Suprapubic skin (tissue), 4 donors: ENCODE results near the gene OXCT1. TPM values are rescaled to one million over a fixed set of nuclear protein-coding genes. Genes with fewer than 3 reads are reported as not detected.
"Not testable (repeated sequence)": the region's sequence is repeated elsewhere in the genome, so short reads cannot be mapped to it uniquely, and the experiment has no call there.

ENCODE experiments used
- DNase-seq, 2 donors: peaks; one replicate each; pipeline ENCODE4 v3.0.0-alpha.2; 2019; ENCODE audit warnings: low spot score in 2 of 2
- H3K27ac ChIP-seq: fragments of 200-600 bp; sonication (generic); one replicate; pipeline ENCODE4 v1.5.1; 2019
- H3K27me3 ChIP-seq: fragments of 200-600 bp; sonication (generic); one replicate; pipeline ENCODE4 v1.5.1; 2019
- H3K36me3 ChIP-seq: fragments of 200-600 bp; sonication (generic); one replicate; pipeline ENCODE4 v1.5.1; 2019
- H3K4me1 ChIP-seq: fragments of 200-600 bp; sonication (generic); one replicate; pipeline ENCODE4 v1.5.1; 2019
- H3K4me3 ChIP-seq: fragments of 200-600 bp; sonication (generic); one replicate; pipeline ENCODE4 v1.5.1; 2019; ENCODE audit warnings: mild to moderate bottlenecking
- H3K9me3 ChIP-seq: fragments of 200-600 bp; sonication (generic); one replicate; pipeline ENCODE4 v1.5.1; 2019
- EP300 ChIP-seq: sonication (generic); formaldehyde crosslinking; IDR thresholded peaks from one replicate; pipeline ENCODE4 v1.6.1; 2017; ENCODE audit warnings: antibody characterized with exemption
- POLR2A ChIP-seq, 2 donors: fragments of 450-650 bp; IDR thresholded peaks; one replicate each; pipeline ENCODE4 v1.6.1; 2017; ENCODE audit warnings: antibody characterized with exemption in 2 of 2, mild to moderate bottlenecking in 2 of 2, moderate library complexity in 2 of 2
- POLR2AphosphoS5 ChIP-seq, 3 donors: sonication (generic); formaldehyde crosslinking; IDR thresholded peaks; one replicate each; pipeline ENCODE4 v1.6.1; 2017; ENCODE audit warnings: antibody characterized with exemption in 3 of 3
- WGBS: methylation state at CpG from one replicate; pipeline ENCODE4 v1.1.5; 2018; 5-methylcytosine and 5-hydroxymethylcytosine counted together
- total RNA-seq, 4 donors: library from RNA; depleted of rRNA; stranded (reverse); fragments of >200 nt; gene quantifications; one replicate each; pipeline ENCODE4 v1.1.0, GENCODE V29; 2016
- TF ChIP-seq, protein P1 (sequence below), 2 donors: fragments of 200-600 bp in 1 of 2; fragments of 450-650 bp in 1 of 2; sonication (generic) in 1 of 2; IDR thresholded peaks; one replicate each; pipeline ENCODE4 v1.5.1; 2016 to 2019; ENCODE audit warnings: antibody characterized with exemption in 2 of 2, mild to moderate bottlenecking in 1 of 2, moderate library complexity in 1 of 2

The OXCT1 gene
- total RNA-seq, 4 donors from 2014 or later, result 17.4 to 71.9 (median 24.7) TPM

DNA sequence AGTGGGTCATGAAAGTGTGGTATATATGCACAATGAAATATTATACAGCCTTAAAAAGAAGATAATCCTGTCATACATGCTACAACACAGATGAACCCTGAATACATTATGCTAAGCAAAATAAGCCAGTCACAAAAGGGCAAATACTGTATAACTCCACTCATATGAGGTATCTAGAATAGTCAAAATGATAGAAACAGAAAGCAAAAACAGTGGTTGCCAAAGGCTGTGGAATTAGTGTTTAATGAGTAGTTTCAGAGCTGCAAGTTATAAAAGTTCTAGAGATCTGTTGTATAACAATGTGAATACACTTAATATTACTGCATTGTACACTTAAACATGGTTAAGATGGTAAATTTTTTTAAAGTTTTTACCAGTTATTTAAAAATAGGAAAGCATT is 135.0 kb downstream of the OXCT1 start:
- no peaks in the 10 kb centered on the region for H3K27me3 ChIP-seq
- H3K36me3 ChIP-seq, result peaks cover 45% of the 10 kb centered on the region
- no peaks in the 10 kb centered on the region for H3K9me3 ChIP-seq
- TF ChIP-seq, protein P1, sequence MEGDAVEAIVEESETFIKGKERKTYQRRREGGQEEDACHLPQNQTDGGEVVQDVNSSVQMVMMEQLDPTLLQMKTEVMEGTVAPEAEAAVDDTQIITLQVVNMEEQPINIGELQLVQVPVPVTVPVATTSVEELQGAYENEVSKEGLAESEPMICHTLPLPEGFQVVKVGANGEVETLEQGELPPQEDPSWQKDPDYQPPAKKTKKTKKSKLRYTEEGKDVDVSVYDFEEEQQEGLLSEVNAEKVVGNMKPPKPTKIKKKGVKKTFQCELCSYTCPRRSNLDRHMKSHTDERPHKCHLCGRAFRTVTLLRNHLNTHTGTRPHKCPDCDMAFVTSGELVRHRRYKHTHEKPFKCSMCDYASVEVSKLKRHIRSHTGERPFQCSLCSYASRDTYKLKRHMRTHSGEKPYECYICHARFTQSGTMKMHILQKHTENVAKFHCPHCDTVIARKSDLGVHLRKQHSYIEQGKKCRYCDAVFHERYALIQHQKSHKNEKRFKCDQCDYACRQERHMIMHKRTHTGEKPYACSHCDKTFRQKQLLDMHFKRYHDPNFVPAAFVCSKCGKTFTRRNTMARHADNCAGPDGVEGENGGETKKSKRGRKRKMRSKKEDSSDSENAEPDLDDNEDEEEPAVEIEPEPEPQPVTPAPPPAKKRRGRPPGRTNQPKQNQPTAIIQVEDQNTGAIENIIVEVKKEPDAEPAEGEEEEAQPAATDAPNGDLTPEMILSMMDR (IDR thresholded peaks at IDR 0.05), result no peak
- TF ChIP-seq POLR2AphosphoS5 (IDR thresholded peaks at IDR 0.05), result no peak
- no peak for TF ChIP-seq EP300
- TF ChIP-seq POLR2A (IDR thresholded peaks at IDR 0.05), result no peak
- DNase-seq, result no peak
- no peak overlapping the region for H3K27ac ChIP-seq
- no peaks in the 10 kb centered on the region for H3K4me1 ChIP-seq
- H3K4me3 ChIP-seq, result no peak overlapping the region

- H3K4me1 ChIP-seq, H3K36me3 ChIP-seq, H3K4me3 ChIP-seq, H3K27me3 ChIP-seq, H3K9me3 ChIP-seq, DNase-seq, H3K27ac ChIP-seq: not testable (repeated sequence)
- WGBS, result 95% methylated on average over 5 of the region's 5 CpGs
Measured at GRCh38 chr5:41729381-41729780, 140.8 kb downstream of the OXCT1 start.

DNA sequence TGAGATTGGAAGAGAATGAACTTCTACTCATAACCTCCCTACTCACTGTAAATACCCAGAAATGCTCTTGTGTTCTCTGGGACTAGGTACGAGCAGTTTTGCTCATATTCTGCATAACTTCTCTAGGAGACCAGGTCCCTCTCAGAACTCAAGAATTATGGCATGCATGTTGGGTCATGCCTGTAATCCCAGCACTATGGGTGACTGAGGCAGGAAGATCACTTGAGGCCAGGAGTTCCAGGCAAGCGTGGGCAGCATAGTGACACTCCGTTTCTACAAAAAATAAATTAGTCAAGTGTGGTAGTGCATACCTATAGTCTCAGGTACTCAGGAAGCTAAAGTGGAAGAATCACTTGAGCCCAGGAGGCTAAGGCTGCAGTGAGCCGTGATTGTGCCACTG is 141.9 kb downstream of the OXCT1 start:
- H3K27ac ChIP-seq, result no peak overlapping the region

DNA sequence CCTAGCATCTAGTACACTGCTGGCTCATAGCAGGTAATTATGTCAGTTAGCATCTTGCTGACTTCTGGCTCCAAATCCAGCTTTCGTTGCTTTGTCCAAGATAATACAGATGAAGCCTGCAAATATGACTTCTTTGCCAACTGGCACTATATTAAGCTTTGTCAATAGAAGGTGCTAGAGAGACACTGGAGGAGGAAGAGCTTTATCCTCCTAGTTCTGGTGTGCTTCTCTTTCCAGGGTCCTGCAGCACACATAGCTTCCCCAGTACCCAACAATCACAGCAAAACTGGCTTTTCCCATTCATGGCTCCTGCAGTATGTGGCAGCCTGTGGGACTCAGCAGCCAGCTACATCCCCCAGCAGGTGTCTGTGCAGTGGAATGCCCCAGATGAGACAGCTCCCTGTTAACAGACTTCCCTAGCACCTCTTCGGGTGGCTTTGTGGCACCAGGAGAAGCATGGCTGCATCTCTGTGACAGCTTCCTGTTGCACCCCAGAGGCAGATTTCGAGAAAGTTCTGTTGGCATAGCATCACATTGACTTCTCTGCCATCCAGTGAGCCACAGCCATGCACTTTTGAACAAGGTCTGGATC is 147.8 kb downstream of the OXCT1 start:
- WGBS, result 77% methylated on average over 3 of the region's 3 CpGs
- no peak overlapping the region for H3K27ac ChIP-seq
- H3K27me3 ChIP-seq, result no peaks in the 10 kb centered on the region
- DNase-seq, result no peak
- H3K9me3 ChIP-seq, result no peaks in the 10 kb centered on the region
- no peak overlapping the region for H3K4me3 ChIP-seq
- TF ChIP-seq EP300 (no peak), POLR2AphosphoS5 (IDR thresholded peaks at IDR 0.05) (no peak), POLR2A (IDR thresholded peaks at IDR 0.05) (no peak)
- TF ChIP-seq, protein P1 (IDR thresholded peaks at IDR 0.05), result no peak
- H3K36me3 ChIP-seq, result no peaks in the 10 kb centered on the region
- no peaks in the 10 kb centered on the region for H3K4me1 ChIP-seq

More for the DNA sequence above, 141.9 kb downstream of the OXCT1 start:
- H3K4me3 ChIP-seq, result no peak overlapping the region
- DNase-seq, result no peak
- H3K9me3 ChIP-seq, result no peaks in the 10 kb centered on the region
- WGBS, result 74% methylated on average over 4 of the region's 4 CpGs
- TF ChIP-seq EP300, result no peak
- TF ChIP-seq, protein P1 (IDR thresholded peaks at IDR 0.05), result no peak
- TF ChIP-seq POLR2AphosphoS5 (IDR thresholded peaks at IDR 0.05), result no peak
- no peak for TF ChIP-seq POLR2A (IDR thresholded peaks at IDR 0.05)
- peaks cover 8% of the 10 kb centered on the region for H3K36me3 ChIP-seq
- no peaks in the 10 kb centered on the region for H3K4me1 ChIP-seq
- no peaks in the 10 kb centered on the region for H3K27me3 ChIP-seq

DNA sequence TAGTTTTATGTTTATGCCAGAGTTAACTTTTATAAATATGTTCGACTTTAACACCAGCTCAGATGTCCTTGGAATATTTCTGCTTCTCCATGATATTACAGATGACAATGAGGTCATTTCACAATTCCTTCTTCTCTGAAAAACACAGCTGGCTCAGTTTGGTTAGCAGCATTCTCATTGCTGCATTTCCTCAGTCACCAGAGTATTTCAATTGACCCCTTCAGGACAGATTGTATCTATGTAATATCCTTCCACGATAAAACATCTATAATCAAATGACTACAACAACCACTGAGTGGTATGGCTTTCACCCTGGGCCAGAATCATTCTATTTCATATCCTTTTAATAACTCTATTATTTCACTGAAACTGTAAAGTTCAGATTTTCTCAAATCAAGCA is 148.7 kb downstream of the OXCT1 start:
- Histone ChIP-seq H3K9me3 (peaks cover 3% of the 10 kb centered on the region), H3K27ac (no peak overlapping the region), H3K4me3 (no peak overlapping the region), H3K36me3 (no peaks in the 10 kb centered on the region), H3K27me3 (no peaks in the 10 kb centered on the region), H3K4me1 (no peaks in the 10 kb centered on the region)
- no peak for TF ChIP-seq EP300
- TF ChIP-seq, protein P1 (IDR thresholded peaks at IDR 0.05), result no peak
- no peak for TF ChIP-seq POLR2A (IDR thresholded peaks at IDR 0.05)
- no peak for TF ChIP-seq POLR2AphosphoS5 (IDR thresholded peaks at IDR 0.05)
- 46% methylated on average over 2 of the region's 2 CpGs for WGBS
- DNase-seq, result no peak

DNA sequence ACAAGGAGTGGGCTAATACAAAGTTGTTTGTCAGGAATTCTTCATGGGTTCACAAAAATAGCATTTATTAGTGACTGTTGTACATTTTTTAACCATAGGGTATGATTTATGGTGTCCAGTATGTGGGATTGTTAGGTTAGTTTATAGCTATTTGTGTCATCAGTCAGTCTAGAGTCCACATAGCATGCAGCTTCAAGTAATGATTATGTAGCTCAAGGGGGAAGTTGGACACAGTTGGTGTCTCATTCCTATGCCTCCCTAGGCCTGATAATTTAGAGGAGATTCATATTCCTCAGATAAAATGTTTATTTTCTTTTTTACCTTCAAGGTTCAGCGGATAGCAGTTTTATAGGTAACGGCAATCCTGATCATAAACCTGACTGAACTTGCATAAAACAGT is 153.8 kb downstream of the OXCT1 start:
- Histone ChIP-seq H3K27ac (no peak overlapping the region), H3K9me3 (peaks cover 3% of the 10 kb centered on the region), H3K27me3 (no peaks in the 10 kb centered on the region), H3K4me1 (no peaks in the 10 kb centered on the region), H3K4me3 (no peak overlapping the region), H3K36me3 (no peaks in the 10 kb centered on the region)
- DNase-seq, result no peak
- 61% methylated on average over 2 of the region's 2 CpGs for WGBS
- no peak for TF ChIP-seq EP300
- no peak for TF ChIP-seq POLR2AphosphoS5 (IDR thresholded peaks at IDR 0.05)
- TF ChIP-seq POLR2A (IDR thresholded peaks at IDR 0.05), result no peak
- TF ChIP-seq, protein P1 (IDR thresholded peaks at IDR 0.05), result no peak

DNA sequence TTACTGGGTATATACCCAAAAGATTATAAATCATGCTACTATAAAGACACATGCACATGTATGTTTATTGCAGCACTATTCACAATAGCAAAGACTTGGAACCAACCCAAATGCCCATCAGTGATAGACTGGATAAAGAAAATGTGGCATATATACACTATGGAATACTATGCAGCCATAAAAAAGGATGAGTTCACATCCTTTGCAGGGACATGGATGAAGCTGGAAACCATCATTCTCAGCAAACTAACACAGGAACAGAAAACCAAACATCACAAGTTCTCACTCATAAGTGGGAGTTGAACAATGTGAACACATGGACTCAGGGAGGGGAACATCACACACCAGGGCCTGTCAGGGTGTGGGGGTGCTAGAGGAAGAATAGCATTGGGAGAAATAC is 155.8 kb downstream of the OXCT1 start:
- not testable (repeated sequence) for H3K27me3 ChIP-seq, H3K9me3 ChIP-seq, H3K27ac ChIP-seq, H3K4me3 ChIP-seq, H3K4me1 ChIP-seq, DNase-seq, H3K36me3 ChIP-seq
